HG03432 (cell line): ENCODE measurements around the gene OCA2.

Source experiments
- ATAC-seq: cut with Tn5 transposase; IDR thresholded peaks from one replicate; pipeline ENCODE4 v1.9.1; 2021; ENCODE audit warnings: mild to moderate bottlenecking, moderate library complexity; ENCODE audit not compliant: unreplicated experiment

OCA2 gene

GRCh38 chr15:28082891-28083684 lies 16.0 kb downstream of the OCA2 start:
- no peak for ATAC-seq

- ATAC-seq: no peak
Observed at GRCh38 chr15:28081594-28081993, 17.5 kb downstream of the OCA2 start.

- ATAC-seq: no peak
Observed at GRCh38 chr15:28080386-28080785, 18.7 kb downstream of the OCA2 start.

- no peak for ATAC-seq
Observed at GRCh38 chr15:28079313-28079969, 19.7 kb downstream of the OCA2 start.

- no peak for ATAC-seq
Observed at GRCh38 chr15:28078191-28078719, 20.9 kb downstream of the OCA2 start.

GRCh38 chr15:28075573-28075972 lies 23.5 kb downstream of the OCA2 start:
- no peak for ATAC-seq

- ATAC-seq: no peak
Observed at GRCh38 chr15:28068930-28069329, 30.2 kb downstream of the OCA2 start.

- no peak for ATAC-seq
Observed at GRCh38 chr15:28066231-28066630, 32.9 kb downstream of the OCA2 start.

- no peak for ATAC-seq
Observed at GRCh38 chr15:28060005-28060404, 39.1 kb downstream of the OCA2 start.

- no peak for ATAC-seq
Observed at GRCh38 chr15:28058082-28058481, 41.0 kb downstream of the OCA2 start.

- no peak for ATAC-seq
Observed at GRCh38 chr15:28051955-28052633, 47.0 kb downstream of the OCA2 start.

GRCh38 chr15:28049581-28049980 lies 49.5 kb downstream of the OCA2 start:
- no peak for ATAC-seq

GRCh38 chr15:28047277-28047676 lies 51.8 kb downstream of the OCA2 start:
- no peak for ATAC-seq

- no peak for ATAC-seq
Observed at GRCh38 chr15:28044121-28044672, 54.9 kb downstream of the OCA2 start.

GRCh38 chr15:28043691-28044091 lies 55.4 kb downstream of the OCA2 start:
- no peak for ATAC-seq

GRCh38 chr15:28037969-28038590 lies 61.0 kb downstream of the OCA2 start:
- ATAC-seq: no peak

GRCh38 chr15:28033443-28033842 lies 65.7 kb downstream of the OCA2 start:
- ATAC-seq: no peak

GRCh38 chr15:28030801-28031200 lies 68.3 kb downstream of the OCA2 start:
- no peak for ATAC-seq

GRCh38 chr15:28027714-28028076 lies 71.4 kb downstream of the OCA2 start:
- ATAC-seq: no peak

GRCh38 chr15:28026764-28027713 lies 72.1 kb downstream of the OCA2 start:
- ATAC-seq: no peak
